Measurements from ENCODE around the gene GTSF1L. TPM values are rescaled to one million over a fixed set of nuclear protein-coding genes. Genes with fewer than 3 reads are reported as not detected.

GTSF1L gene
- total RNA-seq, result not detected in 2 replicates
- long read RNA-seq, result 0 reads

DNA sequence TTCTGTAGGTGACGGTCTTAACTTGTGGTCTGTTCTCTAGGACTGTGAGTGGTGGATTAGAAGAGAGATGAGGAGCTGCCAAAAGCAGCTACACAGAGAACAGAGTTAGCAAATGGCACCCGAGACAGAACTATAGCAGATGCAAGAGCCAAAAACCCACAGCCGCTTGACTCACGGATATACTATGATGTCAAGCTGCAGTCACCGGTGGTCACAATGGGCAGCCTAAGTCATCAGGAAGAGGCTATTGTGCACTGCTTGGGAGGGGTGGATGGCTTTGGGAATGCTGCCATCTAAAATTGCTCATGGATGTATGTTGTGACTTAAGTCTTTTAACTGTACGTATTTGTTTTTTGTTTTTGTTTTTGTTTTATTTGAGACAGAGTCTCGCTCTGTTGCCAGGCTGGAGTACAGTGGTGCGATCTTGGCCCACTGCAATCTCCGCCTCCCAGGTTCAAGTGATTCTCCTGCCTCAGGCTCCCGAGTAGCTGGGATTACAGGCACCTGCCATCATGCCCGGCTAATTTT, at the start of gene GTSF1L:
TSS of gene GTSF1L (minus strand) at position 192 of the 528 bp plus-strand sequence. CDS start 308 bp downstream, outside the sequence.
- H3K9me3 Mint-ChIP-seq (ENCODE audit: low read depth), result no peaks in the 10 kb centered on the region
- H3K36me3 Mint-ChIP-seq (ENCODE audit: insufficient read depth), result no peaks in the 10 kb centered on the region
- TF ChIP-seq, protein P1, sequence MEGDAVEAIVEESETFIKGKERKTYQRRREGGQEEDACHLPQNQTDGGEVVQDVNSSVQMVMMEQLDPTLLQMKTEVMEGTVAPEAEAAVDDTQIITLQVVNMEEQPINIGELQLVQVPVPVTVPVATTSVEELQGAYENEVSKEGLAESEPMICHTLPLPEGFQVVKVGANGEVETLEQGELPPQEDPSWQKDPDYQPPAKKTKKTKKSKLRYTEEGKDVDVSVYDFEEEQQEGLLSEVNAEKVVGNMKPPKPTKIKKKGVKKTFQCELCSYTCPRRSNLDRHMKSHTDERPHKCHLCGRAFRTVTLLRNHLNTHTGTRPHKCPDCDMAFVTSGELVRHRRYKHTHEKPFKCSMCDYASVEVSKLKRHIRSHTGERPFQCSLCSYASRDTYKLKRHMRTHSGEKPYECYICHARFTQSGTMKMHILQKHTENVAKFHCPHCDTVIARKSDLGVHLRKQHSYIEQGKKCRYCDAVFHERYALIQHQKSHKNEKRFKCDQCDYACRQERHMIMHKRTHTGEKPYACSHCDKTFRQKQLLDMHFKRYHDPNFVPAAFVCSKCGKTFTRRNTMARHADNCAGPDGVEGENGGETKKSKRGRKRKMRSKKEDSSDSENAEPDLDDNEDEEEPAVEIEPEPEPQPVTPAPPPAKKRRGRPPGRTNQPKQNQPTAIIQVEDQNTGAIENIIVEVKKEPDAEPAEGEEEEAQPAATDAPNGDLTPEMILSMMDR (IDR thresholded peaks at IDR 0.05; ENCODE audit: unreplicated experiment), result no peak
- peaks cover 6% of the 10 kb centered on the region for H3K27me3 Mint-ChIP-seq
- H3K4me1 Mint-ChIP-seq (ENCODE audit: low read depth), result no peaks in the 10 kb centered on the region
- no peak for DNase-seq (ENCODE audit: low spot score, unreplicated experiment)
- no peak within 1 kb of the TSS for H3K4me3 Mint-ChIP-seq (ENCODE audit: low read depth)
- peak within 1 kb of the TSS; percentile 33 for H3K27ac Mint-ChIP-seq

DNA sequence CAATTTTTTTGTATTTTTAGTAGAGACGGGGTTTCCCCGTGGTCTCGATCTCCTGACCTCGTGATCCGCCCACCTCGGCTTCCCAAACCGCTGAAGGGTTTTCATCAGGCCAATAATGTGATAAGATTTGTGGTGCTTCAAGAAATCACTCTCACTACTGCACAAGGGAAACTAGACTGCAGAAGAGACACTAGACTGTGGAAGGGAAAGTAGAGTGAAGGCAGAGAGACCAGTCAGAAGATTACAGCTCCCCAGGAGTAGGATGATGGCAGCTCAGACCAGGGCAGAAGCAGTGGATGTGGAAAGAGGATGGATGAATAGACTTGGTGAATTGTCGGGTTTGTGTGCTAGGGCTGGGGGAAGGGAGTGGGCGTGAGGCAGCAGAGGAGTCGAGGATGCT, 48.0 kb upstream of the GTSF1L start:
- no peaks in the 10 kb centered on the region for H3K36me3 Mint-ChIP-seq (ENCODE audit: insufficient read depth)
- H3K4me1 Mint-ChIP-seq (ENCODE audit: low read depth), result no peaks in the 10 kb centered on the region
- peaks cover 4% of the 10 kb centered on the region for H3K9me3 Mint-ChIP-seq (ENCODE audit: low read depth)
- TF ChIP-seq, protein P1 (IDR thresholded peaks at IDR 0.05; ENCODE audit: unreplicated experiment), result no peak
- peaks cover 23% of the 10 kb centered on the region for H3K27me3 Mint-ChIP-seq
- DNase-seq (ENCODE audit: low spot score, unreplicated experiment), result no peak
- no peak overlapping the region for H3K27ac Mint-ChIP-seq
- H3K4me3 Mint-ChIP-seq (ENCODE audit: low read depth), result no peak overlapping the region

DNA sequence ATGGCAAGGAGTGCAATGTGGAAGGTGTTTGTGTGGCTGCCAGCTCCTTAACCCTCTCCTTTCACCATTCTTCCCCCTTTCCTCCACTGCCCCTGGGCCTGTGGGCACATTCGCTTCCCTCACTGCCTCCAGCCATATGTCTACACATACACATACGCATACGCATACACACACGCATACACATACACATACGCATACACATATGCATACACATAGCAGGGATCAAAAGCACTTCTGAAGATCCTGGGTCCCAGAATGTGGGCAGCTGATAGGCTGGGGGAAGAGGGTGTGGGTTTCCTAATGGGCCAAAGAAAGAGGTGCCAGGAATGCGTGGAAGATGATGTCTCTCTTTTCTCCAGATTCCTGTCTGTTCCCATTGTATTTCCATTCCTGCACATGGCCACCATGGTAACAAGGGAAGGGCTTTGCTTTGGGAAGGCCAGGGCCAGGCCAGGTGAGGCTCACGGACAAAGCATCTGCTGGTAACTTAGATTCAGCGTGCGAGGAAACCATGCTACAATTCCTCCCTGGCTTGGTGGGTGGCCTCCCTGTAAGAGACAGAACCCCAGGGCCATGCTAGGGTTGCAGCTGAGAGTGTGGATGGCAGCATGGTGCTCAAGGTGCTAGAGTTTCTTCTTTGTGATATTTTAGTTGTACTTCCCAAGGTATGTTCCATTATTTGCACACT, 44.8 kb upstream of the GTSF1L start:
- TF ChIP-seq, protein P1 (IDR thresholded peaks at IDR 0.05; ENCODE audit: unreplicated experiment), result no peak

DNA sequence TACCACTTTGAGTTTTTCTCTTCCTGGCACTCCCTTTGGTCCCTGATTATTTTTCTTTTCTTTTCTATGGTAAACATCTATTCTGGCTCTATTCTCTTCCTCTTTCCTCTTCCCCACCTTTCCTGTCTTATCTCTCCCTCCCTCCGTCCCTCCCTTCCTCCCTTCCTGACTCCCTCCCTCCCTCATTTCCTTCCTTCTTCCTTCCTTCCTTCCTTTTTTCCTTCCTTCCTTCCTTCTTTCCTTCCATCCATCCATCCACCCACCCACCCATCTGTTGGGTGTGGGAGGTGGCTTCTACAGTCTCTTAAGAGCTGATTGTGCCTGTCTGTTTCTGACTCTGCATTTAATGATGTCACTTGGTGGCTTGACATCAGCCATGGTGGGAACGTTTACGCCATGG, 43.5 kb upstream of the GTSF1L start:
- Mint-ChIP-seq H3K27me3 (peaks cover 47% of the 10 kb centered on the region), H3K36me3 (ENCODE audit: insufficient read depth) (no peaks in the 10 kb centered on the region), H3K4me3 (ENCODE audit: low read depth) (no peak overlapping the region), H3K27ac (no peak overlapping the region), H3K4me1 (ENCODE audit: low read depth) (no peaks in the 10 kb centered on the region), H3K9me3 (ENCODE audit: low read depth) (no peaks in the 10 kb centered on the region)
- TF ChIP-seq, protein P1 (IDR thresholded peaks at IDR 0.05; ENCODE audit: unreplicated experiment), result no peak
- no peak for DNase-seq (ENCODE audit: low spot score, unreplicated experiment)

More for the DNA sequence above, 44.8 kb upstream of the GTSF1L start:
- H3K27ac Mint-ChIP-seq, result no peak overlapping the region
- peaks cover 41% of the 10 kb centered on the region for H3K27me3 Mint-ChIP-seq
- no peaks in the 10 kb centered on the region for H3K36me3 Mint-ChIP-seq (ENCODE audit: insufficient read depth)
- H3K9me3 Mint-ChIP-seq (ENCODE audit: low read depth), result no peaks in the 10 kb centered on the region
- H3K4me1 Mint-ChIP-seq (ENCODE audit: low read depth), result no peaks in the 10 kb centered on the region
- no peak overlapping the region for H3K4me3 Mint-ChIP-seq (ENCODE audit: low read depth)
- DNase-seq (ENCODE audit: low spot score, unreplicated experiment), result no peak

DNA sequence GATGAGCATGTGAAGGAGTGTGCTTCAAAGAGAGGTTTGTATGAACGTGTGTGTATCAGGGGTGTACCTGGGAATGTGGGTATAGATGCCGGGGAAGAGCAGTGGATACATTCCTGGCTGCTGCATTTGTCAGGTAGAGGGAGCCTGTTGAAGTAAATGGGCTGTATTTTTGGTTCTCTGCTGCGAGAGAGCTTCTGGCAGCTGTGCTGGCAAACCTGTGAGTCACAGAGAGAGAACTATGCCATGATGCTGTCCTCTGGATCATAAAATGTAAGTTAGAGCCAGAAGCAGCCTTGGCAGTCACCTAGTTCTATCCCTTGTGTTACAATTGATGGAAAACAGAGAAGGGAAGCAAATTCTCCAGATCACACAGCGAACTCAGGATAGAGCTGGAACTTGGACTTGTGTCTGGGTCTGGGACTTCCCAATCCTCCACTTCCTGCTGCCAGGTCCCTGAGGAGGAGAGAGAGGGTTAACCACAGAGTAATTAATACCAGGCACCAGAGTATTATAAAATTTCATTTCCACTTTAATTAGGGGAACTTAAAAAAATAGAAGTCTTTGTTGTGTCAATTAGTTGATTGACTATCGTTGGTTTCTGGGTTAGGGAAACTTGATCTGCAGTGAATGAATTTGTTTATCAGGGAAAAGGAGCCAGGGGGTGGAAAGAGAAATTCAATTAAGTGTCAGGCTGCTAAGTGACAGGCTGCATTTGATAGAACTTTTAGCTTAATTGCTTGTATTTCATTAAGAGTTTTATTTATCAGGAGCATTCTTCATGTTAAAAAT, 41.1 kb upstream of the GTSF1L start:
- no peaks in the 10 kb centered on the region for H3K4me1 Mint-ChIP-seq (ENCODE audit: low read depth)
- no peaks in the 10 kb centered on the region for H3K36me3 Mint-ChIP-seq (ENCODE audit: insufficient read depth)
- TF ChIP-seq, protein P1 (IDR thresholded peaks at IDR 0.05; ENCODE audit: unreplicated experiment), result no peak
- no peak overlapping the region for H3K27ac Mint-ChIP-seq
- H3K4me3 Mint-ChIP-seq (ENCODE audit: low read depth), result no peak overlapping the region
- DNase-seq (ENCODE audit: low spot score, unreplicated experiment), result no peak
- no peaks in the 10 kb centered on the region for H3K9me3 Mint-ChIP-seq (ENCODE audit: low read depth)
- peaks cover 40% of the 10 kb centered on the region for H3K27me3 Mint-ChIP-seq

All from progenitor cell of endocrine pancreas (in vitro differentiated cells).